Mesenchymal stem cell (in vitro differentiated cells and primary cell): ENCODE data around the gene LRRC43.

Experiments
- DNase-seq: peaks from one replicate; pipeline ENCODE4 v3.0.0-alpha.2; 2013
- H2AFZ ChIP-seq: one replicate; pipeline ENCODE4 v1.6.1; 2013; ENCODE audit warnings: low read depth, mild to moderate bottlenecking, control low read depth, inconsistent platforms, low read length, moderate library complexity
- H2AK5ac ChIP-seq: 2 replicates; pipeline ENCODE4 v1.6.1; 2013; ENCODE audit warnings: low read length, moderate library complexity, mild to moderate bottlenecking, inconsistent platforms; ENCODE audit not compliant: severe bottlenecking
- H2BK120ac ChIP-seq: one replicate; pipeline ENCODE4 v1.6.1; 2013; ENCODE audit warnings: low read depth, mild to moderate bottlenecking, inconsistent platforms, low read length, moderate library complexity
- H2BK12ac ChIP-seq, 2 experiments: one replicate each; pipeline ENCODE4 v1.6.1; 2013; ENCODE audit warnings: inconsistent platforms in 2 of 2, low read length in 2 of 2, mild to moderate bottlenecking in 2 of 2, moderate library complexity in 2 of 2, control low read depth in 1 of 2
- H2BK15ac ChIP-seq: one replicate; pipeline ENCODE4 v1.6.1; 2013; ENCODE audit warnings: mild to moderate bottlenecking, low read depth, inconsistent platforms; ENCODE audit not compliant: poor library complexity, severe bottlenecking
- H2BK5ac ChIP-seq: 2 replicates; pipeline ENCODE4 v1.6.1; 2013; ENCODE audit warnings: low read depth, mild to moderate bottlenecking, low read length, control low read depth, inconsistent platforms; ENCODE audit not compliant: poor library complexity, severe bottlenecking
- H3K14ac ChIP-seq, 2 experiments: one replicate each; pipeline ENCODE4 v1.6.1; 2013; ENCODE audit warnings: inconsistent platforms in 2 of 2, low read length in 2 of 2, control low read depth in 1 of 2, mild to moderate bottlenecking in 1 of 2, moderate library complexity in 1 of 2
- H3K18ac ChIP-seq, 2 experiments: one replicate each; pipeline ENCODE4 v1.6.1; 2013; ENCODE audit warnings: inconsistent platforms in 2 of 2, low read length in 2 of 2, control low read depth in 1 of 2, low read depth in 1 of 2, mild to moderate bottlenecking in 1 of 2
- H3K23ac ChIP-seq, 2 experiments: one replicate each; pipeline ENCODE4 v1.6.1; 2013; ENCODE audit warnings: inconsistent platforms in 2 of 2, low read length in 2 of 2, mild to moderate bottlenecking in 2 of 2, moderate library complexity in 2 of 2, control low read depth in 1 of 2
- H3K27ac ChIP-seq: 2 replicates; pipeline ENCODE4 v1.5.1; 2013; ENCODE audit warnings: mild to moderate bottlenecking, moderate library complexity, low read length, control low read depth, inconsistent platforms; ENCODE audit not compliant: poor library complexity, severe bottlenecking
- H3K27me3 ChIP-seq, 2 experiments: 2 replicates each; pipeline versions ENCODE4 v1.6.1 to v1.7.0; 2013; ENCODE audit warnings: low read length in 2 of 2, mild to moderate bottlenecking in 2 of 2, moderate library complexity in 2 of 2, control low read depth in 1 of 2, inconsistent platforms in 1 of 2; ENCODE audit not compliant: control insufficient read depth in 1 of 2, insufficient read depth in 1 of 2
- H3K36me3 ChIP-seq, 2 experiments: 2 replicates each; pipeline versions ENCODE4 v1.6.1 to v1.7.0; 2013; ENCODE audit warnings: low read length in 2 of 2, control low read depth in 1 of 2, inconsistent platforms in 1 of 2, low read depth in 1 of 2, mild to moderate bottlenecking in 1 of 2; ENCODE audit not compliant: insufficient read depth in 2 of 2, control insufficient read depth in 1 of 2
- H3K4ac ChIP-seq, 2 experiments: one replicate each; pipeline ENCODE4 v1.6.1; 2013; ENCODE audit warnings: inconsistent platforms in 2 of 2, low read length in 2 of 2, mild to moderate bottlenecking in 2 of 2, moderate library complexity in 2 of 2, control low read depth in 1 of 2, low read depth in 1 of 2
- H3K4me1 ChIP-seq: 2 replicates; pipeline ENCODE4 v1.6.1; 2013; ENCODE audit warnings: low read depth, low read length, control low read depth; ENCODE audit not compliant: control insufficient read depth, insufficient read depth
- H3K4me2 ChIP-seq: 2 replicates; pipeline ENCODE4 v1.6.1; 2013; ENCODE audit warnings: low read length, mild to moderate bottlenecking, inconsistent platforms; ENCODE audit not compliant: poor library complexity, severe bottlenecking
- H3K4me3 ChIP-seq, 2 experiments: 2 replicates each; pipeline versions ENCODE4 v1.5.1 to v1.7.0; 2013; ENCODE audit warnings: low read length in 2 of 2, mild to moderate bottlenecking in 2 of 2, control low read depth in 1 of 2, low read depth in 1 of 2; ENCODE audit not compliant: insufficient read depth in 1 of 2
- H3K79me1 ChIP-seq: replicated peaks from 2 replicates; pipeline ENCODE4 v1.6.1; 2013; ENCODE audit warnings: mild to moderate bottlenecking, control low read depth, low read length, inconsistent platforms; ENCODE audit not compliant: poor library complexity, severe bottlenecking
- H3K9ac ChIP-seq: 2 replicates; pipeline ENCODE4 v1.7.0; 2013; ENCODE audit warnings: mild to moderate bottlenecking, low read length, moderate library complexity
- H3K9me3 ChIP-seq: 2 replicates; pipeline ENCODE4 v1.7.0; 2013; ENCODE audit warnings: mild to moderate bottlenecking, low read length; ENCODE audit not compliant: control insufficient read depth
- H4K8ac ChIP-seq: one replicate; pipeline ENCODE4 v1.6.1; 2013; ENCODE audit warnings: inconsistent platforms, mild to moderate bottlenecking, low read length, moderate library complexity
- H4K91ac ChIP-seq: one replicate; pipeline ENCODE4 v1.6.1; 2013; ENCODE audit warnings: mild to moderate bottlenecking, low read length, inconsistent platforms
- WGBS: methylation state at CpG from one replicate; pipeline ENCODE4 v1.1.7; 2013; ENCODE audit warnings: mixed read lengths; 5-methylcytosine and 5-hydroxymethylcytosine counted together

LRRC43 gene

DNA sequence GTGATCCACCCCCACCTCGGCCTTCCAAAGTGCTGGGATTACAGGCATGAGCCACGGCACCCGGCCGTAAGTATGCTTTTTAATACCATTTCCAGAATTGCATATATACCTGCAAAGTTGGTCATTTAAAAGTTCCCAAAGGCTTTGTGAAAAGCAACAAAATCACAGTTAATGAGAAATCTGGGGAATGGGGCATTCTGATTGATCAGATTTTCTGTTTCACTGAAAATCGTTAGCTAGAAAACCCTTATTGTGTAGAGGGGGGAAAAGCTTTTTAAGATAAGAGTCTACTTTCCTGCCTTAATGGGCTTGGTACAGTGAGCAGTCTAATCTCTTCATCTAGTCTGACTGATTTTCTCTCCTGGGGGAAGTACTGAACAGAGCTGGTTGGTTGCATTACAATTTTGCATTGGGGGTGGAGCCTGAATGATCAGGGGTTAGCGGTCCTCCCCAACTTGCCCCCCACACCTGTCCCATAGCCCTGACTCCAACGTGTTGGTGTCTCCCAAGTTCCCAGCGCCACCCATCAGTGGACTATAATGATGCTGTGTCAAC lies 32.7 kb upstream of the LRRC43 start:
- H3K9ac ChIP-seq: no peak overlapping the region
- H4K8ac ChIP-seq: no peak overlapping the region
- H2AK5ac ChIP-seq: no peak overlapping the region
- H2BK12ac ChIP-seq: no peak overlapping the region
- H3K4me2 ChIP-seq: no peak overlapping the region
- H4K91ac ChIP-seq: no peak overlapping the region
- H3K27me3 ChIP-seq: peaks cover 6 to 19% of the 10 kb centered on the region in 2 experiments
- H3K27ac ChIP-seq: no peak overlapping the region
- H2AFZ ChIP-seq: no peak overlapping the region
- WGBS: 74% methylated on average over 5 of the region's 8 CpGs
- no peak overlapping the region for H3K23ac ChIP-seq
- no peak overlapping the region for H2BK15ac ChIP-seq
- DNase-seq: no peak
- H3K9me3 ChIP-seq: no peaks in the 10 kb centered on the region
- no peak overlapping the region for H2BK5ac ChIP-seq
- H3K36me3 ChIP-seq: peaks cover 0 to 8% of the 10 kb centered on the region in 2 experiments
- H3K79me1 ChIP-seq: no peaks in the 10 kb centered on the region
- H3K4me1 ChIP-seq: no peaks in the 10 kb centered on the region
- H3K4ac ChIP-seq: no peak overlapping the region
- H2BK120ac ChIP-seq: no peak overlapping the region
- H3K14ac ChIP-seq: no peak overlapping the region
- H3K18ac ChIP-seq: no peak overlapping the region
- no peak overlapping the region for H3K4me3 ChIP-seq

DNA sequence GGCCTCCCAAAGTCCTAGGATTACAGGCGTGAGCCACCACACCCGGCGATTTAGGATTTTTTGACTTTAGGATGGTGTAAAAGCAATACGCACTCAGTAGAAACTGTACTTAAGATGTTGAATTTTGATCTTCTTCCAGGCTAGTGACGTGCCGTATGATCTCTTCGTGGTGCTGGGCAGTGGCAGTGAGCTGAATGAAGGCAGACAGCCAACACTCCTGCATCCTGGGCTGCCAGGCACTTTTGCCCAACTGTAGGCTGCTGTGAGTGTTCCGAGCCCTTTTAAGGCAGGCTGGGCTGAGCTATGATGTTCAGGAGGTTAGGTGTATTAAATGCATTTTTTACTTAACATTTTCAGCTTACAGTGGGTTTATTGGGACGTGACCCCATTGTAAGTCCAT lies 30.2 kb upstream of the LRRC43 start:
- Histone ChIP-seq H3K4me3 (no peak overlapping the region), H3K27me3 (peaks cover 6 to 19% of the 10 kb centered on the region in 2 experiments), H3K18ac (no peak overlapping the region), H2BK12ac (no peak overlapping the region), H3K4me1 (no peaks in the 10 kb centered on the region), H2BK5ac (no peak overlapping the region), H3K14ac (no peak overlapping the region), H3K79me1 (no peaks in the 10 kb centered on the region), H3K9ac (no peak overlapping the region), H3K4ac (no peak overlapping the region), H3K36me3 (peaks cover 0 to 3% of the 10 kb centered on the region in 2 experiments), H4K91ac (no peak overlapping the region), H3K27ac (no peak overlapping the region), H2BK120ac (no peak overlapping the region), H3K23ac (no peak overlapping the region), H3K9me3 (no peaks in the 10 kb centered on the region), H2AFZ (no peak overlapping the region), H2BK15ac (no peak overlapping the region), H3K4me2 (no peak overlapping the region), H2AK5ac (no peak overlapping the region), H4K8ac (no peak overlapping the region)
- WGBS: 95% methylated on average over 7 of the region's 9 CpGs
- no peak for DNase-seq

DNA sequence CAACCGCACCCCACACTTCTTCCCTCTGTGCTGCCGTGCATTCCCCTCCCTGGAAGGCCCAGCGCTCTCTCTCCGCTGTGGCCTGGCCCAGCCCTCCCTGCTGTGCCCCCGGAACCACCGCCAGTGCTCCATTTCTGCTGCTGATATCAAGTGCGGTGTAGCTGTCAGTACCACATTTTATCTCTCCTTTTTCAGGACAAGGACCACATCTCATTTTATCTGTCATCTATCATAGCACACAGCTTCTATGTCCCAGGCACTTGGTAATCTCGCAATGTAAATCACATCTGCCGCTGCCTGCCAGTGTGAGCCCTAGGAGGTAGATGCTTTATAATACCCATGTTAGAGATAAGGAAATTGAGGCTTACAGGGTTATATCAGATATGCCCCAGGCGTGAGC lies 27.2 kb upstream of the LRRC43 start:
- H3K4me3 ChIP-seq: peak overlapping the region in 1 of 2 experiments; percentile 8
- H3K9me3 ChIP-seq: no peaks in the 10 kb centered on the region
- H3K23ac ChIP-seq: no peak overlapping the region
- no peak overlapping the region for H4K91ac ChIP-seq
- H3K27me3 ChIP-seq: peaks cover 6 to 17% of the 10 kb centered on the region in 2 experiments
- H3K4me2 ChIP-seq: no peak overlapping the region
- no peak overlapping the region for H2BK120ac ChIP-seq
- no peaks in the 10 kb centered on the region for H3K36me3 ChIP-seq
- H3K18ac ChIP-seq: no peak overlapping the region
- H3K27ac ChIP-seq: no peak overlapping the region
- H3K4me1 ChIP-seq: no peaks in the 10 kb centered on the region
- no peak overlapping the region for H2AK5ac ChIP-seq
- no peak overlapping the region for H2BK5ac ChIP-seq
- DNase-seq: no peak
- H3K14ac ChIP-seq: peak overlapping the region in 1 of 2 experiments; percentile 77
- no peak overlapping the region for H2AFZ ChIP-seq
- H3K4ac ChIP-seq: no peak overlapping the region
- H3K79me1 ChIP-seq: no peaks in the 10 kb centered on the region
- no peak overlapping the region for H3K9ac ChIP-seq
- no peak overlapping the region for H4K8ac ChIP-seq
- WGBS: 55% methylated on average over 9 of the region's 10 CpGs
- no peak overlapping the region for H2BK12ac ChIP-seq
- no peak overlapping the region for H2BK15ac ChIP-seq

DNA sequence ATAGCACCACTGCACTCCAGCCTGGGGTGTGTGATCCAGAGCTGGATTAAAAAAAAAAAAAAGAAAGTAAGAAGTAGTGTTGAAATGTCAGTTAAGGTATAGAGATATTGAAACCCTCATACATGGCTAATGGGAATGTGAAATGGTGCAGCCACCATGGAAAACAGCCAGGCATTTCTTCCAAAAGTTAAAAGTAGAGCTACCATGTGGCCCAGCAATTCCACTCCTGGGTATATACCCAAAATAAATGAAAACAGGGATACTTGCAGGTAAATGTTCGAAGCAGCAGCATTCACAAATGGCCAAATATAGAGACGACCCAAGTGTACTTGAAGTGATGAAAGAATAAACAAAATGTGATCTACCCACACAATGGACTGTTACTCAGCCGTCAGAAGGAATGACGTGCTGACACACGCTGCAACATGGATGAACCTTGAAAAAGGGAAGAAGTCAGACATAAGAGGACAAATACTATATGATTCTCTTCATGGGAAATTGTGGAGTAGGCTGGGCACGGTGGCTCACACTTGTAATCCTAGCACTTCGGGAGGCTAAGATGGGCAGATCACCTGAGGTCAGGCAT lies 24.1 kb upstream of the LRRC43 start:
- no peaks in the 10 kb centered on the region for H3K9me3 ChIP-seq
- no peak overlapping the region for H2BK5ac ChIP-seq
- H3K36me3 ChIP-seq: no peaks in the 10 kb centered on the region
- no peak for DNase-seq
- no peak overlapping the region for H3K23ac ChIP-seq
- H2AK5ac ChIP-seq: no peak overlapping the region
- WGBS: 93% methylated on average over 7 of the region's 7 CpGs
- no peak overlapping the region for H2BK15ac ChIP-seq
- H3K4me2 ChIP-seq: no peak overlapping the region
- H3K27me3 ChIP-seq: peaks cover 0 to 10% of the 10 kb centered on the region in 2 experiments
- H2AFZ ChIP-seq: no peak overlapping the region
- no peak overlapping the region for H3K14ac ChIP-seq
- no peak overlapping the region for H3K18ac ChIP-seq
- no peak overlapping the region for H3K4me3 ChIP-seq
- no peak overlapping the region for H4K8ac ChIP-seq
- H2BK12ac ChIP-seq: no peak overlapping the region
- H3K79me1 ChIP-seq: no peaks in the 10 kb centered on the region
- H3K4me1 ChIP-seq: no peaks in the 10 kb centered on the region
- no peak overlapping the region for H3K27ac ChIP-seq
- no peak overlapping the region for H2BK120ac ChIP-seq
- H3K9ac ChIP-seq: no peak overlapping the region
- no peak overlapping the region for H3K4ac ChIP-seq
- no peak overlapping the region for H4K91ac ChIP-seq
